Midbrain (tissue), 1 donor: ENCODE results near the gene IL17F.

Source experiments
- DNase-seq: peaks from one replicate; lab custom pipeline; 2025; lab: John Stamatoyannopoulos, UW

The IL17F gene

DNA sequence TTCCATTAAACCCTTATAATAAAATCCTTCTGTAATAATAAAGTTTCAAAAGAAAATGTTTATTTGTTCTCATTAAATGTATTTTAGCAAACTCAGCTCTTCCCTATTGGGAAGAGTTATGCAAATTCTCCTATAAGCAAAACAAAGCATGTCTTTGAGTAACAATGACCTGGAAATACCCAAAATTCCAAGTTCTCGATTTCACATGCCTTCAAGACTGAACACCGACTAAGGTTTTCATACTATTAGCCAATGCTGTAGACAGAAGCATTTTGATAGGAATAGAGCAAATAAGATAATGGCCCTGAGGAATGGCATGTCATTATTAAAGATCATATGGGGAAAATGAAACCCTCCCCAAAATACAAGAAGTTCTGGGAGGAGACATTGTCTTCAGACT, 54.3 kb downstream of the IL17F start:
- no peak for DNase-seq

DNA sequence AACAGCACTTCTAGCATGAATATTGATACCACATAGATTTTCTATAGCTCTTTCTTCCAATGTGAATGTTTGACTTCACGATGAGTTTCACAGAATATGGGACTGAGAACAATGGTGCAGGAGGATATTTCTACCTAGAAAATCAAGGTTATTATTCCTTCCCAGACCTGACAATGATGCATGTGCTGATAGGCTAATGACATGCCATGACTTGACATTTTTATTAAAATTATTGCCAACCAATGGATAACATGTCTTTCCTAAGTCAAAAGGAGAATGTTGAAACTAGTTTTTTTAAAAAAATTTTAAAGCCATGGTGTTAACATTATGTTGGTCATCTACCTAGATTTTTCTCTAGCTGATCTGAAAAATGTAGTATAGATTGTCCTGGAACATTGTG, 57.2 kb downstream of the IL17F start:
- no peak for DNase-seq
